Measurements from ENCODE around the gene COL19A1.
A peak's percentile ranks its signal among the peaks of the same experiment; 100 is the strongest.

The COL19A1 gene

DNA sequence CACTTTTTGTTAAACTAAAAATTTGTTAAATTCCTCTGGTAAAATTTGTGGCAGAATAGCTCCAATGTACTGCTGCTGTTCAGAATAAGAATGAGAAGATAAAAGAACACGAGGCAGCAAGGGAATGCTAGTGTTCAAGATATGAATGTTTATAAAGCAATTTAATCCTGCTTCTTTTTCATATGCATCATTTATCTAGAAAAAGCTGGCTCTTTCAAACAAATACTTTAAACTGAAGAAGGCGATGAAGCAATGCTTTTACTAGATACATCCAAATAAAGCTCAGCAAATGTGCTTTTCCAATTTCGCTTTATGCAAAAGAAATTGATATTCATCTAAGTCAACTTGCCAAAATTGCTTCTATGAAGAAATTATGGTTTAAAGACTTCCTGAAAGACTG, 370.0 kb downstream of the COL19A1 start:
- DNase-seq, result no peak

DNA sequence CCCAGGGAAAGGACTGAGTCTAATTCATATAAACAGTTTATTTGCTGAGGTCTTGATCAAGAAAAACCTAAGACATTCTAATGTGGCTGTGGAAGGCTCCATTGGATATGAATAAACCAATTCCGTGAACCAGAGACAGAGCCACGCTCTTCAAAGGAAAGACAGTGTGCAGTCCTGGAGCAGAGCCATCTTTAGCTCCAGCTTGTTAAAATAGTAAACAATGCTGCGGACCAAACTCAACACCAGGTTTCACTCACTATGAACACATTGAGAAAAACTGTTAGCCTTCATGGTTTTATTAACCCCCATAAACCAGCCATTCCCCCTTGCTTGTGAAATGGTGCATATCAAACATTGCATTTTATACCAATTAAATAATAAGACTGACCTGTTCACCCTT, 374.7 kb downstream of the COL19A1 start:
- DNase-seq, result peak; percentile 11

DNA sequence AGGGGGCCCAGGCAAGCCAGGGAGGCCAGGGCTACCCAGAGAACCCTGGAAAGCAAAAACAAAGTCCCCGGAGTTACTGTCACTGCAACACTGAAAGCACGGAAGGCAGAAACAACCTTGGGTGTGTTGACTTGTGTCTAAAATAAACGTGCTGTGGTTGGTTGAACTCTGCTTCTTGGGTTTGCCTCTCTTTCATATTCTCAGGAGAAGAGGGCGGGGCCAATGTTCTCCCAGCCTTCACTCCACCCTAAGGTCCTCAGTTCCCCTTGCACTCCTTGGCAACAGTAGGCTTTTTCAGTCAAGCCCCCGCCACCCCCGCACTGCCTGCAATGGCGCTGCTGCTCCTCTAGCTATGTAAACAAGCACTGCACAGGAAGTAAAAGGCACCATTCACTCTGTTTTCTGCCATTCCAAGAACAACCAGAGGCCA, 375.6 kb downstream of the COL19A1 start:
- DNase-seq, result peak; percentile 12

DNA sequence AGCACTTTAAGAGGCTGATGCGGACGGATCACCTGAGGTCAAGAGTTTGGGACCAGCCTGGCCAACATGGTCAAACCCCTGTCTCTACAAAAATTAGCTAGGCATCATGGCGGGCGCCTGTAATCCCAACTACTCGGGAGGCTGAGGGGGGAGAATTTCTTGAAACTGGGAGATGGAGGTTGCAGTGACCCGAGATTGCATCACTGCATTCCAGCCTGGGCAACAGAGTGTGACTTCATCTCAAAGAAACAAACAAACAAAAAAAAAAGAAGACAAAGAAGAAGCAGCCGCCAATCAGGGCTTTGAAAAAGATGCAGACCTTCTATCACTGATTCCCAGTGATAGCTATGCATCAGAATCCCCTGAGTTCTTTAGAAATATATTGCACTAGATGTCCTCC, 379.8 kb downstream of the COL19A1 start:
- no peak for DNase-seq

DNA sequence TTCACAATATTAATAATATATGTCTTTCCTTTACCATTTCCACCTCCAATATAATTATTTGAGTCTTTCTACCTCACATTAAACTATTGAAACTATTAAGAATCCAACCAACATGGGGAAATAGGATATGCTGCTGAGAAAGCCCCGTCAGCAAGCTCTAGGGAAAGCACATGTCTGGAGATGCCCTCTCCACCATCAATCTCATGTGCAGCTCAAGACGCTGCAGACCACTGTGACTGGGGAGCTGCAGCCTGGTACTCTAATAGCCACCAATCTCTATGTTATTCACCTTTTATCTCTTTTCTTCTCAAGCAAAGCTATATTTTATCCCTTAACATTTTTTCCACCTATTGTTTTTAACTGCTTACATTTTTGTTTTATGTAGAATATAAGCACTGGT, 386.2 kb downstream of the COL19A1 start:
- DNase-seq, result no peak

DNA sequence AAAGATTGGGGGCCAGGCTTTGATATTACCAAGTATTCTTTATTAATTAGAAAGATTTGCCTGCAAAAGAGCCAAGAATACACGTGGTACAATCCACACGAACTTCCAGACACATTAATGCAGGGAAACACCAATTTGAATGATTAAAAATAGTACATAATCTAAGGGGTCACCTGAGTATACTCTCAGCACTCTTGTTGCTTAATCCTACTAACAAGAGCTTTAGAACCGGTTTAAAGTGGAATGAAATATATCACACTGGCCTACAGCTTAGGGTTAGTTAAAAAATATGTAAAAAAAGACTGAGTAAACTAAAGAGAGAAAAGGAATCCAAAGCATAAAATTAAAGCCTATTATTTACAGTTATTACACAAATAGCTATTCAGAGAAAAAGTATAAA, 387.6 kb downstream of the COL19A1 start:
- no peak for DNase-seq

DNA sequence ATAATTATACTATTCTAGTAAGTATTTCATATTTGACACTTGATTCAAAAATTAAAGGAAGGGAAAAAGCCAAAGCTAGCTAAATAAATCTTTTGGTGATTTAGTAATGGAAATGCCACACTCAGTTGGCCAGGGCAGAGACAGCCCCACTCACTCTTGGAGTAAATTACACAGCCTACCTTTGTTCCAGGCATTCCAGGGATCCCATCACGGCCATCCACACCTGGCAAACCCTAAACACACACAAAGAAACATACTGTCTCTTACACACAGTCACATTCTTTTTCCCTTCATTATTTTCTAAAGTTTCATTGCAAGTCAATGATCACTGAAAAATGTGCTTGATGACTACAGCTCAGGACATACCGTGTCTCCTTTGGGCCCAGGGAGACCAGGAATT, 388.4 kb downstream of the COL19A1 start:
- DNase-seq, result no peak

DNA sequence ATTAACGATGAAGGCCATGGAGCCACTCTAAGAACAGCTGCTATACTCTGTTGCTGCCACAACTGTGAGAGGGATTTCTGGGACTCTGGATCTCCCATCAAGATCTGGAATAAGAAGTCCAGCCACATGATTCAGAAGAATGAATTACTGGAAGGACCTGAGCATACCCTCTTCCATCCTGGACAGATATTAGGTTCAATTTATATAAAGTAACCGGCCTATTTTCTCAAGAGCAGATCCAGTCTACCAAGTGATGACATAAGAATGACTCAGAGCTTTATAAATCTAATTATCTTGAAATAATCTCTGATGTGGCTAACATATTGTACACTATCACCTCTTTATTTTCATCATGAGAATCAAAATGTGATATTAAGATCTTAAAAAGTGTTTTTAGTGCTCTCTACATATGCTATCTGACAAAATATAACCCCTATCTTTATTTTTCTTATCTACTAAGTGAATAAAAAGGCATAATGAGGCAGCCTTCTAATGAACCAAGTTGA, 391.5 kb downstream of the COL19A1 start:
- DNase-seq, result no peak

DNA sequence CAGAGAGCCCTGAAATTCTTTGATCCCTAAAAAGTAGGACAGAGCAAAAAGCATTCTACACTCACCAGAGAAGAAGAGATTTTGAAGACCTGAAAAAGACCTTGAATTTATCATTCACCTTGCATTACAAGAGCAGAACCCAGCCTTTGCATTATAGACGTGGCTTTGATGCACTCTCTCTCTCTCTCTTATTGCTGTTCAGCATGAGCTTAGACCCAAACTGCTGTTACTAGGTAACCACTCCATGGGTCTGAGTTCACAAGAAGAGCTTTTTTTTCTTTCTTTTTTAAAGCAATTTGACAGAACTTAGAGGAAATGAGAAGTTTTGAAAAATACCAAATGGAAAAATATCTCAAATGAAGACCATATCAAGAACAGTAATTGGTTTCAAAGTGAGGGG, 392.1 kb downstream of the COL19A1 start:
- DNase-seq, result no peak
